Calu3 (cell line): ENCODE data around the gene MKNK2. TPM values are rescaled to one million over a fixed set of nuclear protein-coding genes. Genes with fewer than 3 reads are reported as not detected.
A peak's percentile ranks its signal among the peaks of the same experiment; 100 is the strongest.

Experiments
- BruUV-seq: library from RNA; stranded (reverse); fragments of 400-500 nt; replicated peaks from 2 replicates; lab custom pipeline; 2021; lab: Mats Ljungman, UMichigan
- CTCF ChIA-PET: fragments of 300-600 bp; sonication (Branson Sonifier 250); formaldehyde crosslinking; loops from one replicate; lab custom pipeline; 2022; ENCODE audit warnings: antibody characterized with exemption; lab: Charles Lee
- DNase-seq: peaks from one replicate; pipeline ENCODE4 v3.0.0; 2022
- H3K27ac Mint-ChIP-seq: one replicate; pipeline ENCODE4 v1.8.0; 2022; ENCODE audit warnings: mixed read lengths; ENCODE audit not compliant: unreplicated experiment
- H3K27me3 Mint-ChIP-seq: one replicate; pipeline ENCODE4 v1.8.0; 2022; ENCODE audit warnings: mixed read lengths; ENCODE audit not compliant: unreplicated experiment
- H3K36me3 Mint-ChIP-seq: one replicate; pipeline ENCODE4 v1.8.0; 2022; ENCODE audit warnings: mild to moderate bottlenecking, moderate library complexity, mixed read lengths; ENCODE audit not compliant: insufficient read depth, unreplicated experiment
- H3K4me1 Mint-ChIP-seq: one replicate; pipeline ENCODE4 v1.8.0; 2022; ENCODE audit warnings: mild to moderate bottlenecking, low read depth, mixed read lengths; ENCODE audit not compliant: unreplicated experiment
- H3K4me3 Mint-ChIP-seq: one replicate; pipeline ENCODE4 v1.8.0; 2022; ENCODE audit warnings: mild to moderate bottlenecking, low read depth, moderate library complexity, mixed read lengths; ENCODE audit not compliant: unreplicated experiment
- H3K9me3 Mint-ChIP-seq: one replicate; pipeline ENCODE4 v1.8.0; 2022; ENCODE audit warnings: low read depth, mixed read lengths; ENCODE audit not compliant: unreplicated experiment
- CTCF ChIP-seq: fragments of 200-600 bp; IDR thresholded peaks from one replicate; pipeline ENCODE4 v1.8.0; 2022; ENCODE audit warnings: antibody characterized with exemption; ENCODE audit not compliant: unreplicated experiment
- intact Hi-C: fragments of 100-400 bp; cut with micrococcal nuclease; formaldehyde crosslinking; loops from one replicate; pipeline ENCODE4 v1.10.0; 2022; ENCODE audit not compliant: unreplicated experiment
- total RNA-seq: library from RNA; stranded (reverse); gene quantifications from 2 replicates; pipeline ENCODE4 v1.2.3, GENCODE V29; 2022

The MKNK2 gene
- total RNA-seq, 1 experiment from 2014 or later = 96.0 TPM

GRCh38 chr19:2062389-2062729 lies 11.3 kb upstream of the MKNK2 start:
- Mint-ChIP-seq H3K4me3 (peak overlapping the region; percentile 77), H3K27me3 (no peaks in the 10 kb centered on the region), H3K9me3 (no peaks in the 10 kb centered on the region), H3K36me3 (peaks cover 41% of the 10 kb centered on the region), H3K4me1 (no peaks in the 10 kb centered on the region), H3K27ac (peak overlapping the region; percentile 69)
- CTCF ChIA-PET = no interaction called here
- intact Hi-C loops = no loop called here
- no TSS peak for BruUV-seq
- no peak for TF ChIP-seq CTCF
- DNase-seq = no peak

- Mint-ChIP-seq H3K36me3 (peaks cover 42% of the 10 kb centered on the region), H3K27me3 (no peaks in the 10 kb centered on the region), H3K4me1 (no peaks in the 10 kb centered on the region), H3K27ac (peak overlapping the region; percentile 69), H3K9me3 (no peaks in the 10 kb centered on the region), H3K4me3 (peak overlapping the region; percentile 77)
- DNase-seq = peak; percentile 97
- no peak for TF ChIP-seq CTCF
- intact Hi-C loops = no loop called here
- CTCF ChIA-PET = interaction anchor here (0.6 kb wide), 1 partner anchor 42 kb away, joined by 4 read pairs; no protein-coding TSS in a partner anchor
- TSS peak; percentile 94 for BruUV-seq
Measured at GRCh38 chr19:2061495-2062388, 10.7 kb upstream of the MKNK2 start.

GRCh38 chr19:2060884-2061494 lies 9.9 kb upstream of the MKNK2 start:
- TSS peak; percentile 76 for BruUV-seq
- CTCF ChIA-PET = interaction anchor here (0.6 kb wide), 1 partner anchor 41 kb away, joined by 4 read pairs; no protein-coding TSS in a partner anchor
- peak overlapping the region; percentile 98 for H3K27ac Mint-ChIP-seq
- H3K36me3 Mint-ChIP-seq = peaks cover 46% of the 10 kb centered on the region
- H3K9me3 Mint-ChIP-seq = no peaks in the 10 kb centered on the region
- peak; percentile 58 for DNase-seq
- no peak for TF ChIP-seq CTCF
- peak overlapping the region; percentile 77 for H3K4me3 Mint-ChIP-seq
- H3K4me1 Mint-ChIP-seq = no peaks in the 10 kb centered on the region
- intact Hi-C loops = no loop called here
- no peaks in the 10 kb centered on the region for H3K27me3 Mint-ChIP-seq

GRCh38 chr19:2059422-2060201 lies 8.6 kb upstream of the MKNK2 start:
- Mint-ChIP-seq H3K27me3 (no peaks in the 10 kb centered on the region), H3K4me1 (no peaks in the 10 kb centered on the region), H3K4me3 (peak overlapping the region; percentile 77), H3K36me3 (peaks cover 46% of the 10 kb centered on the region), H3K27ac (peak overlapping the region; percentile 98), H3K9me3 (no peaks in the 10 kb centered on the region)
- peak; percentile 82 for DNase-seq
- intact Hi-C loops = no loop called here
- TF ChIP-seq CTCF = no peak
- no TSS peak for BruUV-seq
- CTCF ChIA-PET = interaction anchor here (0.6 kb wide), 1 partner anchor 124 kb away, joined by 3 read pairs; no protein-coding TSS in a partner anchor
